Hematopoietic multipotent progenitor cell treated with erythropoietin and hydrocortisone succinate and interleukin-3 and kit ligand, for 4 days (in vitro differentiated cells): ENCODE measurements around the gene KCNQ1.

Experiments used
- DNase-seq: peaks from one replicate; pipeline ENCODE4 v3.0.0-alpha.2; 2015

KCNQ1 gene

DNA sequence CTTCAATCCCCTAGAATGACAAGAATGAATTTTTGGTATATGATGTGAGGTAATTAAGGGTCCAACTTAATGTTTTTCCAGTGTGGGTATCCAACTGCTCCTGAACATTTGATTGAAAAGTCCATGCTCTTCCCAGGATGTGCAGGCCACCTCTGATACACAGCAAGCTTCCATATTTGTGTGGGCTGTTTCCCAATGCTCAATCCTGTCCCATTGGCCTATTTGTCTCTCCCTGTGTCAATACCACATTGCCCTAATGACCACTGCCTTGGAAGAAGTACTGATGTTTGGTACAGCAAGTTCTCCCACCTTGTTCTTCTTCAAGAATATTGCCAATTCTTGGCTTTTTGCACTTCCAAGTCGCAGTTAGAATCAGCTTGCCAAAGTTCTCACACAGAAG lies 212.1 kb downstream of the KCNQ1 start:
- no peak for DNase-seq

DNA sequence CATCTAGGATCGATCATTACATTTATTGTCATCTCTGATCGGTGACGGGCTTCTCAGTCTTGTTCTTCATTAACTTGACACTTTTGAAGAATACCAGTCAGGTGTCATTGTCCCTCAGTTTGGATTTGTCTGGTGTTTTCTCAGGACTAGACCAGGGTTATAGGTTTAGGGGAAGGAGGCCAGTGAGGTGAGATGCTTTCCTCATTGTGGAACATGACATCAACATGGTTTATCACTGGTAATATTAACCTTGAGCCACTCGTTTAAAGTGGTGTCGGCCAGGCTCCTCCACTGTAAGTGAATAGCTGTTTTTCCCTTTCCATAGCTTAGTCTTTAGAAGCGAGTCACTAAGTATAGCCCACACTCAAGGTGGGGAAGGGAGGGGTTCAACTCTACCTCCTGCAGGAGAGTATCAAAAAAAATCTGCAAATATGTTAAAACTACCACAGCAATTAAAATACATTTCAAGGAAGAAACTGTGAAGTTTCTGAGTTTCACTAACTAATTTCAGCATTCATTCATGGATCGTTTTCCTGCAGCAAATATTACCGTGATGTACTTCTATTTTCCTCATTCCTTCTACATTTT lies 213.0 kb downstream of the KCNQ1 start:
- no peak for DNase-seq

DNA sequence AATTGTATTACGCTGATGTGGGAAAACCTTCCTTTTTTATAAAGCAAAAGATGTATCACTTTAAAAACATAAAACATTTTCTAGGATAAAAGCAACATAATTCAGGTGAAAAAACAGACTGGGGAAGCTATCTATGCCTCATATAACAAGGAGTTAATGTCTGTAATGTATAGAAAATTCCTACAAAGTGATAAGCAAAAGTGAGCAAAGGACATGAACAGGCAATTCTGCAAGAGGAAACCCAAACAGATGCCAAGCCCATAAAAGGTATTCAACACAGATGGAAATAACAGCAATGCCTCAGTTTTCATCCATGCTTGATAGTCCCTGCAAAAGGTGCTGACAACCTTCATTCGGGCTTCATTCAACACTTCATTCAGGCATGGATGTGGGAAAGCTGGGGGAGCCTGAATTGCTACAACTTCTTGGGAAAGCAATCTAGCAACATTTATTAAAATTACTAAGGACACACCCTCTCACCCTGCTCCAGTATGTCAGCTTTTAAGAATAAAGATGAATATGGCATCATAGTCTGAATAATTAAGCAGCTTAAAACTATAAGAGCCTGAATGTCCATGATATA lies 215.6 kb downstream of the KCNQ1 start:
- DNase-seq = no peak

DNA sequence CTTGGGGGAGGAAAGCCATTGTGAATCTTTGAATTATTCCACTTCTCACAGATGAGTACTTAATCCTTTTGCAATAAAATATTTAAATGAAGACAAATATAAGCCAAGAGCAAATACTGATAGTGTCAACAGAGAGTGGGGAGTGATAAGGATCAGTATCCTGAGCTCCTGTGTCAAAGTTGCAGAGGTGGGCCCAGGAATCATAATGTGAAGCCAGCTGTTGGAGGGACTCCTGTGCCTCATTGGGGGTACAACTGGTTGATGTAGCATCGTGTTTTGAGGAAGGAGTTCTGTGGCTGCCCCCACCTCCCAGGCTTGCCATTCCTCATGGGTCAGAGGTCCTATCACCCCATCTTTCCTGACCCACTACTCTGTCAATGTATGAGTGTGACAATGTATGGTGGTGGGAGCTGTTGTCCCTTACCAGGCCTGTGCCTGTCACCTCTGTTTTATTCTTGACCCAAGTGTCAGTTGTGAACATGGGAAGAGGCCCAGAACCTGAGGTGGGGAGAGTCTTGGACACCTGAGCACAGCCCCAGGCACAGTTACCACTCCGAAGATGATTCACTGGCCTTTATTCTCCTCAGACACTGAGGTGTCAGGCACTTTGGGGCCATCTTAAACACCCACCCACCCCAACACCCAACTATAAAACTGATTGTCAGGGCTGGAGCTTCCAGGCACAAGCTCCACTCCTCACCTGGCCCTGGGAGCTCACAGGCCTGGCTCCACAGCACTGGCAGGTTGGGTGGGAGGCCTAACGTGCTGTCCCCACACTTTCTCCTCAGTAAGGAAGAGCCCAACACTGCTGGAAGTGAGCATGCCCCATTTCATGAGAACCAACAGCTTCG lies 216.6 kb downstream of the KCNQ1 start:
- no peak for DNase-seq

DNA sequence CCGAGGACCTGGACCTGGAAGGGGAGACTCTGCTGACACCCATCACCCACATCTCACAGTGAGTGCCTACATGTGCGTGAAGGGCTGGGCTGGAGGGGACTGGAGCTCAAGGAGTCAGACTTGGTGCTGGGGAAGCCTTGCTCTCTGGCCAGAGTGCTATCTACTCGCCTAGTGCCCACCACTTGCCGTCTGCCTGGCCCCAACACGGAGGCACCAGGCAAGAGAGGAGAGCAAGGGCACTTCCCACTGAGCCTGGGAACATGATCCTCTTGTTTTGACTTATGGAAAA lies 217.2 kb downstream of the KCNQ1 start:
- DNase-seq = no peak

DNA sequence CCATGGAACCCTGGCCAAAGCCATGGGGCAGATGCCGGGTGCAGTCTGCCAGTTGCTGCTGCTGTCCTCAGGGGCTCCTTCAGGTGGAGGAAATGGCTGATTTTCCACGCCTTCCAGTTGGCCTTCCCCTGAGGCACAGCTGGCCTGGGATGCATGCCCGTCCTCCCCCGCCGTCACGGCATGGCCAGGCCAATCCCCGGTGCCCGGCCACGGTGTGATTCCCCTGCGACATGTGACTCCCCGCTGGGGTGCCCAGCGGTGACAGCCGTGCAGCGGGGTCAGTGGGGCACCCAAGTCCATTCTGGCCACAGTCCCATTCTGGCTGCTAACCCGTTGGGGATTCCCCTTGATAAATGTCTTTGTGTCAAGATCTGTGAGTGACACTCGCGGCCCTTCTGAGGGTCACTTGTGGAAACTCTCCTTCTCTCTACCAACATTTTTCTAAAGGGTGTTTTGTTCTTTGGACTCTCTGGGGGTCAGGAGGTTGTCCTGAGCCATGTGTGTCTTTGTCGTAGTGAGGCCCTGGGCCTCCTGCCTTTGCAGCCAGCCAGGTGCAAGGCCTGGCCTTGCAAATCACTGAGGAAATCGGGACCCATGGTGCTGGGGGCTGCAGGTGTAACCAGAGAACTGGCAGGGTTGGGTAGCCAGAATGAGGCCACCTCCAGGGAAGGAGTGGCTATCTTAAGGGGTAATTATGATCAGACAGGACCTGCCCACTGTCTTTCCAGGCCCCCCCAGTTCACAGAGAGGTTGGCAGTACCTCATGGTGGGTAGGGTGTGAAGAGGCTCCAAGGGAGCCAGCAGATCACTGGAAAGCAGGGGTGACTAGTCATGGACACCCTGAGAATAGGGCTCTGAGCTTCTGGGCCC lies 217.9 kb downstream of the KCNQ1 start:
- no peak for DNase-seq

DNA sequence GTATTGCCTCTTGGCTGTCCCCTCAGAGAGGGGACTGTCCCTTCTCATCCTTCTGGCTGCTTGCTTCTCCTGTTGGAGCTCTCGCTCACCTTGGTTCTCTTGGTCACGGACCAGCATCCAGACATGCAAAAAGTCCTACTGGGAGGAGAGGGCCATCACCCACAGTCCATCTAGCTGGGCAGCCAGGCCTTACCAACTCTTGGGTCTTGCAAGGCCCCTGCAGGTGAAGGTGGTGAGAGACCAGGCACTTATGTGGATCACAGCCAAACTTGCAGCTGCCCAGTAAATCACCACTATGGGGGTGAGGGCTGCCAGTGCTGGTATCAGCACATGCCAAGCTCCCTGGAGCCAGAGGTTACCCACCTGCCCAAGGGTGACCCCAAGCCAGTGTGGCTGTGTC lies 218.7 kb downstream of the KCNQ1 start:
- no peak for DNase-seq

DNA sequence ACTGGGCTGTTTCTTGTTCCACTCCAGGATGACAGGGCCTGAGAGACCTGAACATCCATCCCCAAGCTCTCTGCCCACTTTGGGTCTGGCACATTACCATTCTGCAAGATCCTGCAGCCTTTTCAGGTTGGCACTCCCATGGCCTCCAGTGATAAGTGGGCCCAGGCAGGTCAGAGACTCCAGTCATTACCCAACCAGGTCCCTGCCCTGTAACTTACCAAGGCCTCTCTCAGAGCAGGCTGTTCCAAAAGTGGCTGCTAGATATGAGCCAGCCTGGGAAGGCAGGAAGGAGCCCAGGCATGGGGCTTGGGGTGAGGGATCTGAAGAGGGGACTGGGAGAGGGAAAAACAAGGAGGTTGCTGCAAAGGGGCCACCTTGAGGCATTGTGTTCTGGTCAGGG lies 219.1 kb downstream of the KCNQ1 start:
- DNase-seq = no peak

DNA sequence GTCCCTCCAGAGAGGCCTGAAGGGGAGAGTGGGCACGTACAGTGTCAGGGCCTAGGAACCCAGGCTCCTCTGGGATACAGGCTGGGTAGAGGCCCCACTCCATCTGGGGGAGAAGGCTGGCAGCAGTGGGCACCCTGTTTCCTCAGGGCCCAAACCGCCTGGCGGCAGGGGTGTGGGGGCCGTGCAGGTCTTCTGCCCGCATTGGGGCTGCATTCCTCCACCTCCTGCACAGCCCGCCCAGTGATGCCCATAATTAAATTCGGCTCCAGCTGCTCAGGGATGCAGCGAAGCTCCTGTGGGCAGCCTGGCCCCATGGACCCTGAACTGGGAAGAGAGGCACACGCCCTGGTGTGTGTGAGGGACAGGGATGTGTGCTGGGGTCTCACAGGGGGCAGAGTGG lies 219.6 kb downstream of the KCNQ1 start:
- DNase-seq = no peak

DNA sequence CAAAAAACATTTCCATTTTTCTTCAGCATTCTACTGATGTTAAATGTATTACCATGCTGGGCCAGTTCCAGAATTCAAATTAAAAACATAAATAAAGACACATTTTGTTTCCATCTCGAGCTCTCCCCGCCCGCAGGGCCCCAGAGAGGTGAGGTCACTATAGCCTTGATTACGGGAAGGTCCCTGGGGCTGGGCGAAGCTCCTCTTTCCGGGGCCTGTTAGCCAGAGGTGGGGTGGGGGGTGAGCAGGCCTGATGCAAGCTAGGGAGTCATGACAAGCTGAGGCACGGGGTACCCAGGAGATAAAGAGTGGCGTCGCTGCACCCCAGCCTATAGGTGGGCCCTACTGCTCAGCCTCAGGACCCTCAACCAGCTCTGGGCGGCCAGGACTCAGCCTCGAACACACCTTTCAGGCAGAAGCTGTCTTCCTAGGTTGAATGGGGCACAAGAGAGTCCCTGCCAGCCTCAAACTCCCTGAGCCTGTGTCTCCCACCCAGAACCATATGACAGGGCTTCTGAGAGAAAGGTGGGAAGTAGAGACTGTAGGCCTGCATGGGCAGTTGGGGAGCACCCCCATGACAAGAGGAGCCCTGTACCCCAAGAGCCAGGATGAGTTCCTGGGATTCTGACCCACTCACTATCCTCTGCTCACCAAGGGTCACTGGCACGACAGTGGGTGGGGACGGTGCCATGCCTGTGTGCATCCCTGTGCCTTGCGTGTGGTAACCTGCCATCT lies 220.2 kb downstream of the KCNQ1 start:
- DNase-seq = no peak

DNA sequence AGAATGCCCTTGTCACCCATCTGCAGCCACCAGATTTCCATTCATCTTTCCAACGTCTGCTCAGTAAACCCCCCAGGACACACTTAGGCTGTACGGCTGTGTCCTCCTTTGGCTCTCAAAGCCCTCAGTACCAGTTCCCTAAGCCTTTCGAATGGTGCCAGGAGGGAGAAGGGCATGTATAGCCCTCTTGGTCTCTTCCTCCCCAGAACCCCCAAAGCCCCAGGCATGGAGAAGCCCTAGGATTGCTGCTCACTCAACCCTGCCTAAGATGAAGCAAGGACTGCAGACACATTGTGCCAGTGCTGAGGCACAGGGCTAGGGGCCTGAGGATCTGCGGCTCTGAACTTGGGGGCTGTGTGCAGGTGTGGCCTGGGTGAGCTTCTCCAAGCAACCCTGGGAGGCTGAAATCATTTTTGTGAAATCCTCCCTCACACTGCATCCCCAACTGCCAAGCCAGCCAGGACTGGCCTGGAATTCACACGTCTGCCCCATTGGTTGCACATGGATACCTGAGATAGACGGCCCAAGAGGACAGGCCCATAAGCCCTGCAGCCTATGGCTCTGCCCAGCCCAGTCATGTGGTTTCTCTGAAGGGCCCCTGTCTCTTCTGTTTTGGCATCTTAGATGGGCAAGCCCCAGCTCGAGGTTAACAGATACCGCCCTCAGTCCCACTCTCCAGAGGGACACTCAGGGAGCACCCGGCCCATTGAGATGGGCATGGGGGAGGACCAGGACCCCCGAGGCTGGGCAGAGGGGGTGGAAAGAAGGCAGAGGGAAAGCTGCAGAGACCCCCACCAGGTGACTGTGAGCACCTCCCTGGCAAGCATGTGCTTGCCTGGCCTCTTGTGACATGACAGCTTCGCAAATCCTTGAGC lies 221.0 kb downstream of the KCNQ1 start:
- DNase-seq = no peak

DNA sequence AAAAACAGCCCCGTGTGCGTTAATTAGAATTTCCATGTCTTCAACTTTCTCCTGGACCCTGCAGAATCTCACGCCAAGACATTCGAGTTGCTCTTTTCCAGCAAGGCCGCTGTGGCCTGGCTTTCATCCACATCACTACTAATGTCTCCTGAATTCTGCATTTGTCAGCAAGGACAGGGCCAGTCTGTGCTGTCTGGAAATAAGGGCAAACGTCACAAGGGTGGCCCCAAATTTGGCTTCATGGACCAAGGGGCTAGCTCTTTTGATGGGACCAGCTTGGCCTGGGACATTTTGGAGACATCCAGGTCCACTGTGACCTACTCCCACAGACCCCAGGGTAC lies 221.6 kb downstream of the KCNQ1 start:
- no peak for DNase-seq

DNA sequence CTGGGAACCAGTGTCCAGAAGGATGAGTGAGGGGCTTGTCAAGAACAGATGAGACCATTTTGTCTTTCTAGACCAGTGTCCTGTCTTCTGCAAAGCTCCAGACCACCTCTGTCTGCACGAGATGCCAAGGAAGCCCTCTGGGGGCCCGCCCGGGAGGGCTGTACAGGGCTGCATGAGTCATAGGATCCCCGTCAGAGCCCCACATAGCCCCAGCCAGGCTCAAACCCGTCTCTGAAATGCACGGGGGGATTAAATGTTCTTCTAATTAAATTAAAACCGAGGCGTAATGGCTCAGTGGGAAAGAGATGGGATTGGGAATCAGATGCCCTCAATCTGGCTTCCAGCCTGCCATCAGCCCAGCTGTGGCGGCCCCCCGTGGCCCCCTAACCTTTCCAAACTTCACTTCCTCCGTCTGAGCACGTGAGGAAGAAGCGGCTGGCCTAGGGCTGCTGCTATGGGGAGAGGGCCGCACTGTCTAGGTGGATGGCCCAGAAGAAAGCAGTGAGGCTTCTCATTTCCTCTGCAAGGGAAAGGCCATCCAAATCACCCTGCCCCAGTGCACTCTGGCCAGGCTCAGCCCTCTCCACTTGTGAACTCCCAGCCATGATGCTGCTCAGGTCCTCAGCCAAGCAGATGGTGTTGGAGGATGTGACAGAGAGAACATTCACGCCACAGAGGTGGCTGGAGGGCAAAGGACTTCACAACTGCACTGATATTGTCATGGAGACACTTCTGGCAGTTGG lies 222.2 kb downstream of the KCNQ1 start:
- DNase-seq = no peak

DNA sequence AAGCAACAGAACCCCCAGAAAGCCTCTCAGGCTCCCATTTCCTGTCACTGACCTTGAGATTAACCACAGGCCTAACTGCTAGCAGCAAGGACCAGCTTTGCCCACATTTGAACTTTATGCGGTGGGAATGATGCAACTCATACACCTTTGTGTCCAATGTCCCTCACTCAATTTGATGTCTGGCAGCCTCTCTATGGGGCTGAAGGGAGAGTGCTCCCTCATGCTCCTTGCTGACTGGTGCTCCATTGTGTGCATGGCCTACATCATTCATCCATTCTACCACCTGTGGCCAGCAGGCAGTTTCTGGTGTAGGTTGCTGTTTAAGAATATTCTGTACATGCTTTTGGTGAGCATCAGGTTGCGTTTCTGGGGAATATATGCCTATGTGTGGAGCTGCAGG lies 223.1 kb downstream of the KCNQ1 start:
- no peak for DNase-seq

DNA sequence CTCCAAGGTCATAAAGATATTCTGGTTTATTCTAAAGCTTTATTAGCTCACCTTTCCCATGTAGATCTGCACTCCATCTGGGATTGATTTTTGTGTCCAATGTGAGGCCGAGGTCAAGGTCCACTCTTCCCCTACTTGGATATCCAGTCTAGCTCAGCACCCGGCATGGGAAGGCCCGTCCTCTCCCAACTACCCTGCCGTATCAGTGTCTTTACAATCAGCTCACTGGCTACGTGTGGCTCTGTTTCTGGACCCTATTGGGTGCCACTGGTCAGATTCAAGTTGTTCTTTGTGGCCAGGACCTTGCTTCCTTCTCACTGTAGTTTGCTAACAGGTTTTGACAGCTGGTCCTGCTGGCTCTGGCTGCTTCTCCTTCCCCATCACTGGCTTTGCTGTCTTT lies 224.1 kb downstream of the KCNQ1 start:
- DNase-seq = no peak

DNA sequence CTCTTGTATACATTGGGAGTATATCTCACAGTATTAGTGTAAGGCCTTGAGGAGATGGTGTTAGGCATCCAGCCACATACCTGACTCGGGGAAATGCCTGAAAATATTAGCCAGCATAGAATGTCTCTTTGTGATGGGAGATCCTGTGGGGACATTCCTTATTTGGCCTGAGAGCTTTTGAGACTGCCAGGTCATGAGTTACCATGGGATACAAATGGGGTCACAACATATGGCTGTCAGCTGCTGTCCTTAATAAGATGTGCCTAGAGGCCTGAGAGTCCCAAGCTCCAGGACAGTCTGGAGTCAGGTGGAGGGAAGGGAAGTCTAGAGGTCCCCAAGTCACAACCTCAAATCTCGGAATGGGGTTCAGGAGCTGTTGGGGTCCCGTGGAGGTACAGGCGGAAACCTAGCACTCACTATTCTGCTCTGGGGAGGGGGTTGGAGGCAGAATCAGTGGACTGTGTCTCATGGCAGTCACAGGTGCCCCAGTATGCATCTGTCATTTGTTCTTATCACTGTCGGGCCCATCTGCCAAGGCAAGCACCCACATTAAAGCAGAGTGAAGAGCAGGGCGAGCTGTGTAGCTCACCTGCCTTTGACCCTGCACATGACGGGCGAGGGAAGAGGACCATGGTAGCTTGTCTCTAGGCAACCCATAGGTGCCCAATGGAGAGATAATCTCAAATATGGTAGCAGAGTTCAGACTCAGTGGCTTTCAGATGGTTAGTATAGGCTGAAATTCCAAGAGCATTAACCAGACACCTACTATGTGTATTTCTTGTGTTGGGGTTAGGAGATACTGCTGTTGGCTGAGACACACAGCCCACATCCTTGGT lies 225.0 kb downstream of the KCNQ1 start:
- DNase-seq = no peak

DNA sequence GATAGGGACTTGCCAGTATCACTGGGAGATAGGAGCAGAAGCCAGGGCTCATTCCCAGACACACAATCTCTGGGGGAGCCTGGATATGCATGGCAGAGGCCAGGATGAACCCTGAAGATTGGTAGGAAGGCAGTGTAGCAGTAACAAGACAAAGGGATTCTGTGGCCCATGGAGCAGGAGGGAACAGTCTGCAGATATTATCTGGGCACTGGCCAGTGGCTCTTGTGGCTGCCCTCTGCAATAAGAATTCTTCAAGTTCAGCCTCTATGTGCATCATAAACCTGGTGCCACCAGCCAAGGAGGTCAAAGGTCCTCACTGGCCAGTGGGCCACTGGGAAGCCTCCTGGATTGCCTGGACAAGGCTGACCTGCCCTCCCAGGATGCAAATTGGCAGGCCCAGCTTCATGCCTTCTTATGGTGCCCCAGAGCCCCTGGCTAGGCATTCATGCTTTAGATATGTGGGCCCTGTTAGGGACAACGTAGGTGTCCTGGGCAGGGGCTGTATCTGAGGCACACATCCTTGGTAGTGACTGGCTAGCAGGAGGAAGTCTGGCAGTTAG lies 225.8 kb downstream of the KCNQ1 start:
- DNase-seq = no peak

DNA sequence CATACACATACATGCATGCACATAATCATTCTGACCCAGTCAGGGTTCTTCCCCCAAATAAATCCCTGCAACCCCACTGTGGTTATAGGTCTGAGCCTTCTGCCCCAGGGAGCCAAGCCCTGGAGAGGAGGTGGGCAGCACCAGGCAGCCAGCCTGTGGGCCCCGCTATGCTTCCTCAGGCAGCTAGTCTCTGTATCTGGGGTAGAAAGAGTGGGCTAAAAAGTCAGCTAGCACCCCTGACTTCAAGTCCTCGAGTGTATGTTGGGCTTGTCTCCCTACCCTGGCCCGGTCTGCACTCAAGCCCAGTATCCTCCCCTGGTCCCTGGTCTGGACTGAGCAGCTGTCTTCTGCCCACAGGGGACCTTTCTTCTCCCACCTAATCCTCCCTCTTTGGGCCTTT lies 226.9 kb downstream of the KCNQ1 start:
- no peak for DNase-seq

DNA sequence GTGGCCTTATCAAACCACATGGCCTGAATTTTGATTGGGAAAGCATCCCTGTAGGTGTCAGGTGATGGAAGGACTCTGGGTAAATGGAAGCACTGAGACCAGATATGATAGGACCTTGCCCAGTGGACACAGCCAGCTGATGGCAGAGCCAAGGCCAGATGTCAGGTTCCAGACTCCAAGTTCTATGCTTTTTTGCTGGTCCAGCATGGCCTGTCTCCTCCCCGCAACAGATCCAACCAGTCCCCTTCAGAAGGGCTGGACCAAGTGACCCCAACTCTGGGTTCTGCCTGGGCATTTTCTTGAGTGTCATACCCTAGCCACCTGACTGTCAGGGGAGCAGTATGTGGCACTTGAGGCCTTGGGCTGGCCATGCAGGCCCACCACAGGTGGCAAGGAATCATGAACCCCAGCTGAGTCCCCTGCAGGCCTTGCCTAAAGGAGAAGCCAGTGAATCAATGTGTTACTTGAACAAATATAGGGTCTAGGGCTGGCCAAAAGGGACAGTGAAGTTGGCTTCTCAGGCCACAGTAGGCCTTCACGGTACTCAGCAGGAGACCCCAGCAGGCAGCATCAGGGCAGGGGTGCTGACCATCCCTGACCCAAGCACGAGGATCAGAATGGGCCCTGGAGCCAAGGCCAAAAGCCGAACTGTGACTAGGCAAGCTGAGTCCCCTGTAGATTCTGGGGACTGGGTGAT lies 227.9 kb downstream of the KCNQ1 start:
- no peak for DNase-seq
